Loucy (cell line): Measurements from ENCODE around the gene RNFT2.
"Not testable (repeated sequence)": the region's sequence is repeated elsewhere in the genome, so short reads cannot be mapped to it uniquely, and the experiment has no call there.

Experiments used
- H2AFZ ChIP-seq: fragments of 200-600 bp; sonication (generic); 2 replicates; pipeline ENCODE4 v1.6.0; 2016; ENCODE audit warnings: antibody characterized with exemption, mild to moderate bottlenecking, low read length, moderate library complexity
- H3F3A ChIP-seq: fragments of 200-600 bp; 2 replicates; pipeline ENCODE4 v1.6.0; 2016; ENCODE audit warnings: antibody characterized with exemption, low read depth, mild to moderate bottlenecking
- H3K27me3 ChIP-seq: fragments of 200-600 bp; sonication (generic); 2 replicates; pipeline ENCODE4 v1.6.1; 2014; ENCODE audit warnings: low read length, mild to moderate bottlenecking; ENCODE audit not compliant: insufficient read depth, poor library complexity, severe bottlenecking
- H3K36me3 ChIP-seq: fragments of 200-600 bp; sonication (generic); 2 replicates; pipeline ENCODE4 v1.6.1; 2016; ENCODE audit warnings: low read length; ENCODE audit not compliant: insufficient read depth
- H3K4me1 ChIP-seq: fragments of 200-600 bp; sonication (generic); 2 replicates; pipeline ENCODE4 v1.5.1; 2014; ENCODE audit warnings: low read length, mild to moderate bottlenecking; ENCODE audit not compliant: insufficient read depth, poor library complexity, severe bottlenecking
- H3K4me2 ChIP-seq: fragments of 200-600 bp; sonication (generic); 2 replicates; pipeline ENCODE4 v1.6.0; 2014; ENCODE audit warnings: antibody characterized with exemption, low read length, low read depth, mild to moderate bottlenecking; ENCODE audit not compliant: poor library complexity, severe bottlenecking
- H3K4me3 ChIP-seq: fragments of 200-600 bp; sonication (generic); 2 replicates; pipeline ENCODE4 v1.5.1; 2014; ENCODE audit warnings: low read length, mild to moderate bottlenecking, mixed read lengths; ENCODE audit not compliant: poor library complexity, severe bottlenecking
- H3K79me2 ChIP-seq: fragments of 200-600 bp; sonication (generic); 2 replicates; pipeline ENCODE4 v1.6.1; 2014; ENCODE audit warnings: low read length; ENCODE audit not compliant: insufficient read depth
- H3K9ac ChIP-seq: fragments of 200-600 bp; sonication (generic); 2 replicates; pipeline ENCODE4 v1.6.0; 2014; ENCODE audit warnings: mild to moderate bottlenecking, low read depth, low read length, moderate library complexity; ENCODE audit not compliant: poor library complexity, severe bottlenecking
- H3K9me2 ChIP-seq: fragments of 200-600 bp; sonication (generic); replicated peaks from 2 replicates; pipeline ENCODE4 v1.6.1; 2016; ENCODE audit warnings: low read depth, low read length, mixed read lengths
- H3K9me3 ChIP-seq: fragments of 200-600 bp; sonication (generic); 2 replicates; pipeline ENCODE4 v1.6.1; 2014; ENCODE audit warnings: mild to moderate bottlenecking, antibody characterized with exemption, low read length, low read depth; ENCODE audit not compliant: insufficient read depth
- H4K20me1 ChIP-seq: fragments of 200-600 bp; sonication (generic); 2 replicates; pipeline ENCODE4 v1.6.0; 2014; ENCODE audit warnings: antibody characterized with exemption, low read length, mild to moderate bottlenecking; ENCODE audit not compliant: insufficient read depth, poor library complexity, severe bottlenecking
- EZH2phosphoT487 ChIP-seq: fragments of 200-600 bp; IDR thresholded peaks from 2 replicates; pipeline ENCODE4 v1.6.1; 2018; ENCODE audit warnings: antibody characterized with exemption, mild to moderate bottlenecking, moderate library complexity, borderline replicate concordance
- TF ChIP-seq, protein P1 (sequence below): fragments of 200-600 bp; sonication (generic); conservative IDR thresholded peaks from 2 replicates; pipeline ENCODE4 v1.5.1; 2014; ENCODE audit warnings: mild to moderate bottlenecking, antibody characterized with exemption, low read length

The RNFT2 gene

DNA sequence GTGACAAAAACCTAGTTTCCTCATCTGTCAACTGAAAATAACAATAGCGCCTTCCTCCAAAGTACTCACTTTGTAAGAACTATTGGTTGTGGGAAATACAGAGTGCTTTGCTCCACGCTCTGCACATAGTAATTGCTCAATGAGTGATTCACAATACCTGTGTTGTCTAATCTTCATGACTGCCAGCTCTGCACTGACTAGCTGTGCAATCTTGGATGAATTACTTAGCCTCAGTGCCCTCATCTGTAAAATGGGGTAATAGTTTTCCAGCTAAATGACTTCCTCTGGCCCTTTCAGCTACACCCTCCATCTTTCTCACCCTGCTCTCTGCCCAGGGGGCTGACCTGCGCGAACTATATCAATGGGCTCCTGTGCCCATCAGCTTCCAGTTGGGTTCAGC lies 42.8 kb downstream of the RNFT2 start:
- Histone ChIP-seq H3K4me1 (no peaks in the 10 kb centered on the region), H3K27me3 (no peaks in the 10 kb centered on the region), H4K20me1 (no peaks in the 10 kb centered on the region), H3K36me3 (peaks cover 18% of the 10 kb centered on the region; the same call in 1 of the 2 replicates), H3K79me2 (no peaks in the 10 kb centered on the region), H3F3A (no peaks in the 10 kb centered on the region), H3K9me3 (no peaks in the 10 kb centered on the region), H3K4me2 (no peak overlapping the region), H3K9me2 (no peaks in the 10 kb centered on the region), H3K9ac (no peak overlapping the region), H2AFZ (no peak overlapping the region), H3K4me3 (no peak overlapping the region)
- no peak for TF ChIP-seq EZH2phosphoT487
- TF ChIP-seq, protein P1, sequence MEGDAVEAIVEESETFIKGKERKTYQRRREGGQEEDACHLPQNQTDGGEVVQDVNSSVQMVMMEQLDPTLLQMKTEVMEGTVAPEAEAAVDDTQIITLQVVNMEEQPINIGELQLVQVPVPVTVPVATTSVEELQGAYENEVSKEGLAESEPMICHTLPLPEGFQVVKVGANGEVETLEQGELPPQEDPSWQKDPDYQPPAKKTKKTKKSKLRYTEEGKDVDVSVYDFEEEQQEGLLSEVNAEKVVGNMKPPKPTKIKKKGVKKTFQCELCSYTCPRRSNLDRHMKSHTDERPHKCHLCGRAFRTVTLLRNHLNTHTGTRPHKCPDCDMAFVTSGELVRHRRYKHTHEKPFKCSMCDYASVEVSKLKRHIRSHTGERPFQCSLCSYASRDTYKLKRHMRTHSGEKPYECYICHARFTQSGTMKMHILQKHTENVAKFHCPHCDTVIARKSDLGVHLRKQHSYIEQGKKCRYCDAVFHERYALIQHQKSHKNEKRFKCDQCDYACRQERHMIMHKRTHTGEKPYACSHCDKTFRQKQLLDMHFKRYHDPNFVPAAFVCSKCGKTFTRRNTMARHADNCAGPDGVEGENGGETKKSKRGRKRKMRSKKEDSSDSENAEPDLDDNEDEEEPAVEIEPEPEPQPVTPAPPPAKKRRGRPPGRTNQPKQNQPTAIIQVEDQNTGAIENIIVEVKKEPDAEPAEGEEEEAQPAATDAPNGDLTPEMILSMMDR: no peak

GRCh38 chr12:116783525-116784237 lies 45.6 kb downstream of the RNFT2 start:
- no peaks in the 10 kb centered on the region for H3K27me3 ChIP-seq
- H3K4me2 ChIP-seq: no peak overlapping the region
- no peaks in the 10 kb centered on the region for H4K20me1 ChIP-seq
- no peaks in the 10 kb centered on the region for H3K9me3 ChIP-seq
- H3K9me2 ChIP-seq: no peaks in the 10 kb centered on the region
- no peak overlapping the region for H2AFZ ChIP-seq
- H3F3A ChIP-seq: no peaks in the 10 kb centered on the region
- TF ChIP-seq, protein P1: no peak
- TF ChIP-seq EZH2phosphoT487: no peak
- no peaks in the 10 kb centered on the region for H3K79me2 ChIP-seq
- no peak overlapping the region for H3K9ac ChIP-seq
- H3K4me1 ChIP-seq: no peaks in the 10 kb centered on the region
- H3K4me3 ChIP-seq: no peak overlapping the region
- H3K36me3 ChIP-seq: peaks cover 18% of the 10 kb centered on the region; the same call in 1 of the 2 replicates

DNA sequence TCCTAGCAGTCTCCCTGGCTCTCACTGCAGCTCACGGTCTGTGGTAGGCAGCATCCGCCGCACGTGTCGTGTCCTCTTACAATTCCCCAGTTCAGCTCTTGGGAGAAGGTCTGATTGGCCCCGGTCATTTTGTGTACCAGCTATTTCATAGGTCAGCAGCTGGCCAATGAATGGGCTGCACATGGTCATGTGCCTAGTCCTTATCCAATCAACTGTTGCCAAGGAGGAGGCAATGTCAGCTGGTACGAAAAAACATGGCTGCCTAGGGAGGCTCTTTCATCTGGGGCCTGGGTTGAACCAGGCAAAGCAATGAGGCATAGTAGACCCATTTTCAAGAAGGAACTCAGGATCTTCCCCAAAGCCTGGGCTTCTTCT lies 46.1 kb downstream of the RNFT2 start:
- peaks cover 16% of the 10 kb centered on the region; the same call in 1 of the 2 replicates for H3K36me3 ChIP-seq
- H2AFZ ChIP-seq: no peak overlapping the region
- no peak overlapping the region for H3K4me2 ChIP-seq
- no peak overlapping the region for H3K9ac ChIP-seq
- no peaks in the 10 kb centered on the region for H3K79me2 ChIP-seq
- TF ChIP-seq, protein P1: no peak
- no peaks in the 10 kb centered on the region for H3K9me2 ChIP-seq
- H4K20me1 ChIP-seq: no peaks in the 10 kb centered on the region
- no peaks in the 10 kb centered on the region for H3F3A ChIP-seq
- no peaks in the 10 kb centered on the region for H3K4me1 ChIP-seq
- H3K27me3 ChIP-seq: no peaks in the 10 kb centered on the region
- H3K9me3 ChIP-seq: no peaks in the 10 kb centered on the region
- no peak overlapping the region for H3K4me3 ChIP-seq

- H3K9ac ChIP-seq, H4K20me1 ChIP-seq, H3K27me3 ChIP-seq, H3K4me3 ChIP-seq, H3K4me2 ChIP-seq, H3K9me3 ChIP-seq, H3K36me3 ChIP-seq, H3K9me2 ChIP-seq, H3K79me2 ChIP-seq, H2AFZ ChIP-seq, H3F3A ChIP-seq, H3K4me1 ChIP-seq: not testable (repeated sequence)
Measured at GRCh38 chr12:116789562-116789961, 51.4 kb downstream of the RNFT2 start.
